SK-N-MC (cell line): Measurements from ENCODE around the gene DHDH.

Source experiments
- EZH2 ChIP-seq: fragments of 200-600 bp; sonication (generic); IDR thresholded peaks from one replicate; pipeline ENCODE4 v1.6.1; 2017; ENCODE audit warnings: antibody characterized with exemption
- POLR2AphosphoS5 ChIP-seq: IDR thresholded peaks from 2 replicates; pipeline ENCODE4 v1.6.1; 2012; ENCODE audit warnings: mild to moderate bottlenecking, low read depth, low read length, borderline replicate concordance

GRCh38 chr19:48900477-48901406 lies 32.8 kb upstream of the DHDH start:
- TF ChIP-seq EZH2 (no peak), POLR2AphosphoS5 (no peak)
